MCF 10A (cell line): ENCODE results near the gene RBFOX1. TPM values are rescaled to one million over a fixed set of nuclear protein-coding genes. Genes with fewer than 3 reads are reported as not detected.

Experiments used
- BruUV-seq: library from RNA; stranded (reverse); fragments of 400-500 nt; replicated peaks from 2 replicates; lab custom pipeline; 2021; lab: Mats Ljungman, UMichigan
- CTCF ChIA-PET: fragments of 300-600 bp; sonication (Branson Sonifier 250); formaldehyde crosslinking; extraction: SDS; loops from one replicate; lab custom pipeline; 2021; ENCODE audit warnings: antibody characterized with exemption, inconsistent platforms; lab: Yijun Ruan, JAX
- POLR2A ChIA-PET: fragments of 300-600, 350-650 bp; sonication (Branson Sonifier 250); formaldehyde crosslinking; extraction: SDS; loops from one replicate; lab custom pipeline; 2020; ENCODE audit warnings: antibody characterized with exemption, inconsistent platforms; lab: Yijun Ruan, JAX
- DNase-seq: peaks from one replicate; pipeline ENCODE4 v3.0.0-alpha.2; 2018; ENCODE audit not compliant: unreplicated experiment
- H3K27ac Mint-ChIP-seq: one replicate; pipeline ENCODE4 v1.8.0; 2022; ENCODE audit warnings: mild to moderate bottlenecking, low read depth, mixed read lengths; ENCODE audit not compliant: unreplicated experiment
- H3K27me3 Mint-ChIP-seq: one replicate; pipeline ENCODE4 v1.8.0; 2022; ENCODE audit warnings: mixed read lengths; ENCODE audit not compliant: insufficient read depth, unreplicated experiment
- H3K36me3 Mint-ChIP-seq: one replicate; pipeline ENCODE4 v1.8.0; 2022; ENCODE audit warnings: mild to moderate bottlenecking, moderate library complexity, mixed read lengths; ENCODE audit not compliant: insufficient read depth, unreplicated experiment
- H3K4me1 Mint-ChIP-seq: one replicate; pipeline ENCODE4 v1.8.0; 2022; ENCODE audit warnings: mixed read lengths; ENCODE audit not compliant: insufficient read depth, unreplicated experiment
- H3K4me3 Mint-ChIP-seq: one replicate; pipeline ENCODE4 v1.8.0; 2022; ENCODE audit warnings: mild to moderate bottlenecking, moderate library complexity, mixed read lengths; ENCODE audit not compliant: unreplicated experiment
- H3K9me3 Mint-ChIP-seq: one replicate; pipeline ENCODE4 v1.8.0; 2022; ENCODE audit warnings: mixed read lengths; ENCODE audit not compliant: unreplicated experiment
- CTCF ChIP-seq: fragments of 200-600 bp; IDR thresholded peaks from one replicate; pipeline ENCODE4 v1.8.0; 2022; ENCODE audit warnings: antibody characterized with exemption, mild to moderate bottlenecking; ENCODE audit not compliant: unreplicated experiment
- intact Hi-C: fragments of 100-400 bp; cut with micrococcal nuclease; formaldehyde crosslinking; loops from 2 replicates; pipeline ENCODE4 v1.14.1; 2022
- total RNA-seq: library from RNA; stranded (reverse); gene quantifications from 2 replicates; pipeline ENCODE4 v1.2.3, GENCODE V29; 2022

The RBFOX1 gene
- total RNA-seq, 1 experiment from 2014 or later: not detected

GRCh38 chr16:7362231-7362630 is 29.6 kb downstream of the RBFOX1 start:
- no peaks in the 10 kb centered on the region for H3K36me3 Mint-ChIP-seq
- no peak overlapping the region for H3K27ac Mint-ChIP-seq
- DNase-seq: no peak
- peaks cover 24% of the 10 kb centered on the region for H3K9me3 Mint-ChIP-seq
- H3K4me3 Mint-ChIP-seq: no peak overlapping the region
- no peaks in the 10 kb centered on the region for H3K27me3 Mint-ChIP-seq
- CTCF ChIA-PET: no interaction called here
- no peak for TF ChIP-seq CTCF
- intact Hi-C loops: no loop called here
- no peaks in the 10 kb centered on the region for H3K4me1 Mint-ChIP-seq
- BruUV-seq: no TSS peak
- POLR2A ChIA-PET: no interaction called here

GRCh38 chr16:7363422-7364417 is 31.1 kb downstream of the RBFOX1 start:
- peaks cover 24% of the 10 kb centered on the region for H3K9me3 Mint-ChIP-seq
- DNase-seq: no peak
- no peaks in the 10 kb centered on the region for H3K27me3 Mint-ChIP-seq
- intact Hi-C loops: no loop called here
- no peak overlapping the region for H3K27ac Mint-ChIP-seq
- no TSS peak for BruUV-seq
- ChIA-PET POLR2A (no interaction called here), CTCF (no interaction called here)
- no peak for TF ChIP-seq CTCF
- no peaks in the 10 kb centered on the region for H3K36me3 Mint-ChIP-seq
- H3K4me3 Mint-ChIP-seq: no peak overlapping the region
- no peaks in the 10 kb centered on the region for H3K4me1 Mint-ChIP-seq

- Mint-ChIP-seq H3K4me3 (no peak overlapping the region), H3K4me1 (no peaks in the 10 kb centered on the region), H3K27ac (no peak overlapping the region), H3K36me3 (no peaks in the 10 kb centered on the region), H3K9me3 (peaks cover 24% of the 10 kb centered on the region), H3K27me3 (no peaks in the 10 kb centered on the region)
- no TSS peak for BruUV-seq
- ChIA-PET CTCF (interaction anchor here (0.7 kb wide), 1 partner anchor 253 kb away, joined by 3 read pairs; no protein-coding TSS in a partner anchor), POLR2A (no interaction called here)
- no peak for TF ChIP-seq CTCF
- intact Hi-C loops: no loop called here
- no peak for DNase-seq
Measured at GRCh38 chr16:7366041-7366440, 33.4 kb downstream of the RBFOX1 start.

GRCh38 chr16:7366993-7367880 is 34.6 kb downstream of the RBFOX1 start:
- no TSS peak for BruUV-seq
- TF ChIP-seq CTCF: no peak

More at GRCh38 chr16:7366993-7367880, 34.6 kb downstream of the RBFOX1 start:
- Mint-ChIP-seq H3K4me1 (no peaks in the 10 kb centered on the region), H3K4me3 (no peak overlapping the region), H3K9me3 (peaks cover 27% of the 10 kb centered on the region), H3K27ac (no peak overlapping the region), H3K36me3 (no peaks in the 10 kb centered on the region), H3K27me3 (no peaks in the 10 kb centered on the region)
- no peak for DNase-seq
- ChIA-PET CTCF (no interaction called here), POLR2A (no interaction called here)
- intact Hi-C loops: no loop called here
